Measurements from ENCODE around the gene LRMDA. TPM values are rescaled to one million over a fixed set of nuclear protein-coding genes. Genes with fewer than 3 reads are reported as not detected.

The LRMDA gene
- total RNA-seq, 4 donors from 2014 or later, result 9.8 to 18.6 (median 15.8) TPM

- WGBS, 2 donors, result 61 to 65% methylated on average over 1 of the region's 1 CpG
- no peaks in the 10 kb centered on the region for H3K9me3 ChIP-seq
- no peaks in the 10 kb centered on the region for H3K27me3 ChIP-seq
- H3K4me1 ChIP-seq, result no peaks in the 10 kb centered on the region
- H3K27ac ChIP-seq, result no peak overlapping the region
- no peaks in the 10 kb centered on the region for H3K36me3 ChIP-seq
- H3K4me3 ChIP-seq, result no peak overlapping the region
- TF ChIP-seq, protein P1, sequence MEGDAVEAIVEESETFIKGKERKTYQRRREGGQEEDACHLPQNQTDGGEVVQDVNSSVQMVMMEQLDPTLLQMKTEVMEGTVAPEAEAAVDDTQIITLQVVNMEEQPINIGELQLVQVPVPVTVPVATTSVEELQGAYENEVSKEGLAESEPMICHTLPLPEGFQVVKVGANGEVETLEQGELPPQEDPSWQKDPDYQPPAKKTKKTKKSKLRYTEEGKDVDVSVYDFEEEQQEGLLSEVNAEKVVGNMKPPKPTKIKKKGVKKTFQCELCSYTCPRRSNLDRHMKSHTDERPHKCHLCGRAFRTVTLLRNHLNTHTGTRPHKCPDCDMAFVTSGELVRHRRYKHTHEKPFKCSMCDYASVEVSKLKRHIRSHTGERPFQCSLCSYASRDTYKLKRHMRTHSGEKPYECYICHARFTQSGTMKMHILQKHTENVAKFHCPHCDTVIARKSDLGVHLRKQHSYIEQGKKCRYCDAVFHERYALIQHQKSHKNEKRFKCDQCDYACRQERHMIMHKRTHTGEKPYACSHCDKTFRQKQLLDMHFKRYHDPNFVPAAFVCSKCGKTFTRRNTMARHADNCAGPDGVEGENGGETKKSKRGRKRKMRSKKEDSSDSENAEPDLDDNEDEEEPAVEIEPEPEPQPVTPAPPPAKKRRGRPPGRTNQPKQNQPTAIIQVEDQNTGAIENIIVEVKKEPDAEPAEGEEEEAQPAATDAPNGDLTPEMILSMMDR (IDR thresholded peaks at IDR 0.05), result no peak
- TF ChIP-seq POLR2A (IDR thresholded peaks at IDR 0.05) (no peak), EP300 (IDR thresholded peaks at IDR 0.05) (no peak)
- no peak for DNase-seq (ENCODE audit: low spot score in 2 of 2)
These were observed 407.1 kb downstream of the LRMDA start for GRCh38 chr10:75838486-75838885.

DNA sequence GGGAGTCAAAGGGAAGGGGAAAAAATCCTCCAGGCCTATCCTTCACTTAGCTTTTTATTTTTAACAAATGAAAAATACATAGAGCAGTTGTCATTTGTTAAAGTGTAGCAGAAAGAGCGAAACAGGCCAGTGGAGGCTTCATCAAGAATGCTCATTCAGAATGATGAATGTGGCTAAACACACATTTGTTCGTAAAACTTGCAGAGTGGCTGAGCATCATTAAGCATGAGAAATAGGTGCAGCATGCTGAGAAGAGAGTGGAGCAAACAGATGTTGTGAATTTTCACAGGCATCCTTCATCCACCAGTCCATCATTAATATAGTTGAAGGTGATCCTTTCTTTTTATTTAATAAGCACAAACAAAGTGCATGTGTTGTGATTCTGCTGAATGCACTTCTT is 407.6 kb downstream of the LRMDA start:
- H3K36me3 ChIP-seq, result no peaks in the 10 kb centered on the region
- H3K27ac ChIP-seq, result no peak overlapping the region
- no peaks in the 10 kb centered on the region for H3K4me1 ChIP-seq
- WGBS, 2 donors, result 98 to 99% methylated on average over 2 of the region's 2 CpGs
- TF ChIP-seq, protein P1 (IDR thresholded peaks at IDR 0.05), result no peak
- no peak for DNase-seq (ENCODE audit: low spot score in 2 of 2)
- H3K4me3 ChIP-seq, result no peak overlapping the region
- no peaks in the 10 kb centered on the region for H3K27me3 ChIP-seq
- no peaks in the 10 kb centered on the region for H3K9me3 ChIP-seq

DNA sequence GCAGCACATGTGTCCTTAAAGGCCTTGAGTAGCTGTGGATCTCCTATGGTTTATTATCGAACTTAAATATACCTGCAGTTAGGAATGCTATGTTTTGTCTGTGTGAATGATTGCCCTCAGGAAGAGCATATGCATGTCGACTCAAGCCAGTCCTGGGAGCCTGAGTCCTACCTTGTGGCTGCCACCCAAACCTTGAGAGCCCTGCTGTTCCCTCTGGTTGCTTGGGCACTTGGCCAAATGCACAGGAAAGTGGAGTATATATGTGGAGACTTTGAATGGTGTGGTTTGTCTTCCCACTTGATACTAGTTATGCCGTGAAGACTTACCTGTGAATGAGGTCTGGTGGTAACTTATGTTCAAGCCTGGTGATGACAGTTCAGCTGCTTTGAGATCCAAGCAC is 409.8 kb downstream of the LRMDA start:
- 86 to 100% methylated on average over 3 of the region's 3 CpGs for WGBS, 2 donors
- Histone ChIP-seq H3K36me3 (no peaks in the 10 kb centered on the region), H3K27ac (no peak overlapping the region), H3K9me3 (no peaks in the 10 kb centered on the region), H3K4me1 (peaks cover 0 to 9% (median 0%) of the 10 kb centered on the region in 4 donors), H3K27me3 (no peaks in the 10 kb centered on the region), H3K4me3 (no peak overlapping the region)
- TF ChIP-seq POLR2A (IDR thresholded peaks at IDR 0.05) (no peak), EP300 (IDR thresholded peaks at IDR 0.05) (no peak)
- TF ChIP-seq, protein P1 (IDR thresholded peaks at IDR 0.05), result no peak
- DNase-seq (ENCODE audit: low spot score in 2 of 2), result no peak

DNA sequence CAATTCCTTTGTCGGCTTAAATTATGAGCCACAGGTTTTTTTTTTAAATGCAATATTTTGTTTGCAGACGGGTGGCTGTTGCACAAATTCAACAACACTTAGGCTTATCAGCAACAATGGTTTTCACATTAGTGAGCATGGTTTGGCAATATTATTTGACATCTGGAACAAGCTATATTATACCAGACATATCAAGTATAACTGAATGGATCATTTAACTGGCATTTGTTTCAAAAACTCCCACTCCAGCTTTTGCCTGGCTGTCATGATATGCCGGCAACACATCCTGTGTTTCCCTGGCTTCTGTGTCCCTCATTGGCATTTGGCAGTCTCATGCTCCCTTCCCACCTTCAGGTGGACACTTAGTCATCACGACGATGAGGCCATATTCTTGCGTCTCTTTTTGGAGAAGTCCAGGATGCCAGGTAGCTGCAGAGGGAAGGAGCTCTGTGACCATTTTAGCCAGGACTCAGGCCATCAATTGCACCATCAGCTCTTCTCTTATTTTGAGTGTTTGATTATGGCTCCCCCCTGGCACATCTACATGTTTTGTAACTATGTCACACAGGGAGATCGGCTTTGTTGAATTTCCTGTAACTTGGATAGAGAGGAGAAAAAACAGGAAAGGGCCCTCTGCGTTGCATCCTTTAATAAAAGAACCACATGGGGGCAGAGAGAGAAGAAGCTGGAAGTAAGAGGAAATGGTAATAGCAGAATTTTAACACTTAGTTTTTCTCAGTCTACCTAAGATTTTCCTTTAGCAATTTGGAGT is 413.9 kb downstream of the LRMDA start:
- H3K36me3 ChIP-seq, result no peaks in the 10 kb centered on the region
- no peak for DNase-seq (ENCODE audit: low spot score in 2 of 2)
- H3K4me3 ChIP-seq, result no peak overlapping the region
- no peaks in the 10 kb centered on the region for H3K9me3 ChIP-seq
- no peak overlapping the region for H3K27ac ChIP-seq
- no peaks in the 10 kb centered on the region for H3K27me3 ChIP-seq
- TF ChIP-seq, protein P1 (IDR thresholded peaks at IDR 0.05), result peak in 1 of 5 experiments; percentile 17
- no peak for TF ChIP-seq POLR2A (IDR thresholded peaks at IDR 0.05)
- WGBS, 2 donors, result 68 to 69% methylated on average over 8 of the region's 8 CpGs
- peaks cover 0 to 9% (median 0%) of the 10 kb centered on the region in 4 donors for H3K4me1 ChIP-seq

- H3K4me1 ChIP-seq, result peaks cover 0 to 18% (median 0%) of the 10 kb centered on the region in 4 donors
- no peaks in the 10 kb centered on the region for H3K36me3 ChIP-seq
- no peaks in the 10 kb centered on the region for H3K27me3 ChIP-seq
- TF ChIP-seq POLR2A (IDR thresholded peaks at IDR 0.05), result no peak
- TF ChIP-seq, protein P1 (IDR thresholded peaks at IDR 0.05), result no peak
- no peak for TF ChIP-seq EP300 (IDR thresholded peaks at IDR 0.05)
- H3K27ac ChIP-seq, result no peak overlapping the region
- H3K9me3 ChIP-seq, result no peaks in the 10 kb centered on the region
- no peak overlapping the region for H3K4me3 ChIP-seq
- no peak for DNase-seq (ENCODE audit: low spot score in 2 of 2)
These were observed 416.1 kb downstream of the LRMDA start for GRCh38 chr10:75847477-75847876.

Data from tibial nerve (tissue), 4 donors.